ENCODE data around the gene LOC128125822.

GRCh38 chr6:63581355-63582013, 9.2 kb downstream of the LOC128125822 start:
- TF ChIP-seq CTCF (IDR thresholded peaks at IDR 0.05) (no peak), POLR2A (IDR thresholded peaks at IDR 0.05) (no peak)
